OCI-LY7 (cell line): ENCODE measurements around the gene ARFGAP2. TPM values are rescaled to one million over a fixed set of nuclear protein-coding genes. Genes with fewer than 3 reads are reported as not detected.

Experiments
- BruUV-seq: library from RNA; stranded (reverse); fragments of 400-500 nt; replicated peaks from 2 replicates; lab custom pipeline; 2021; lab: Mats Ljungman, UMichigan
- CTCF ChIA-PET: fragments of 300-600 bp; sonication (Branson Sonifier 250); formaldehyde crosslinking; loops from one replicate; lab custom pipeline; 2022; ENCODE audit warnings: antibody characterized with exemption; ENCODE audit not compliant: unreplicated experiment; lab: Charles Lee
- POLR2A ChIA-PET: fragments of 300-600 bp; sonication (Branson Sonifier 250); formaldehyde crosslinking; loops from one replicate; lab custom pipeline; 2022; ENCODE audit warnings: antibody characterized with exemption; lab: Charles Lee
- DNase-seq: peaks from one replicate; pipeline ENCODE4 v3.0.0-alpha.2; 2015; ENCODE audit warnings: low spot score
- H2AFZ ChIP-seq: fragments of 200-600 bp; sonication (generic), shearing (Covaris generic); 2 replicates; pipeline ENCODE4 v1.6.1; 2014; ENCODE audit warnings: mild to moderate bottlenecking, antibody characterized with exemption, low read length, moderate library complexity
- H3K27ac ChIP-seq: fragments of 200-600 bp; sonication (generic); 2 replicates; pipeline ENCODE4 v1.5.1; 2014; ENCODE audit warnings: mixed run types, low read depth, mild to moderate bottlenecking, moderate library complexity, low read length, inconsistent platforms; ENCODE audit not compliant: poor library complexity, severe bottlenecking
- H3K36me3 ChIP-seq: fragments of 200-600 bp; sonication (generic); 2 replicates; pipeline ENCODE4 v1.6.1; 2014; ENCODE audit warnings: mild to moderate bottlenecking, antibody characterized with exemption, low read length, moderate library complexity, mixed read lengths; ENCODE audit not compliant: insufficient read depth
- H3K4me1 ChIP-seq: fragments of 200-600 bp; sonication (generic); 2 replicates; pipeline ENCODE4 v1.5.1; 2014; ENCODE audit warnings: mild to moderate bottlenecking, low read length; ENCODE audit not compliant: insufficient read depth, poor library complexity, severe bottlenecking
- H3K4me2 ChIP-seq: fragments of 200-600 bp; sonication (generic); 2 replicates; pipeline ENCODE4 v1.6.1; 2014; ENCODE audit warnings: mild to moderate bottlenecking, low read length
- H3K4me3 ChIP-seq: fragments of 200-600 bp; sonication (generic); 2 replicates; pipeline ENCODE4 v1.5.1; 2014; ENCODE audit warnings: mild to moderate bottlenecking, low read depth, low read length; ENCODE audit not compliant: poor library complexity, severe bottlenecking
- H3K79me2 ChIP-seq: fragments of 200-600 bp; sonication (generic); 2 replicates; pipeline ENCODE4 v1.6.1; 2016; ENCODE audit warnings: low read depth, mild to moderate bottlenecking, low read length, moderate library complexity, mixed read lengths; ENCODE audit not compliant: insufficient read depth
- H3K9me2 ChIP-seq: fragments of 200-600 bp; sonication (generic); 2 replicates; pipeline ENCODE4 v1.6.1; 2016; ENCODE audit warnings: mild to moderate bottlenecking, low read length, mixed read lengths; ENCODE audit not compliant: insufficient read depth
- H3K9me3 ChIP-seq: fragments of 200-600 bp; sonication (generic); 2 replicates; pipeline ENCODE4 v1.6.1; 2014; ENCODE audit warnings: mild to moderate bottlenecking, mixed run types, low read length, mixed read lengths
- H4K20me1 ChIP-seq: fragments of 200-600 bp; sonication (generic); 2 replicates; pipeline ENCODE4 v1.6.1; 2014; ENCODE audit warnings: mild to moderate bottlenecking, antibody characterized with exemption, low read length, moderate library complexity, mixed read lengths; ENCODE audit not compliant: insufficient read depth
- EZH2phosphoT487 ChIP-seq: fragments of 200-600 bp; sonication (generic); IDR thresholded peaks from 2 replicates; pipeline ENCODE4 v1.6.1; 2018; ENCODE audit warnings: low read depth, borderline replicate concordance, mild to moderate bottlenecking, mixed run types, antibody characterized with exemption, low read length, moderate library complexity, mixed read lengths
- intact Hi-C: fragments of 100-400 bp; cut with micrococcal nuclease; formaldehyde crosslinking; loops from one replicate; pipeline ENCODE4 v1.10.0; 2022; ENCODE audit not compliant: unreplicated experiment
- total RNA-seq, 2 experiments: library from RNA; depleted of rRNA in 1 of 2; stranded (reverse); fragments of >200 nt in 1 of 2; shearing (Covaris generic) in 1 of 2; gene quantifications; 2 replicates each; pipeline ENCODE4 v1.2.3, GENCODE V29; 2014 to 2022
- TF ChIP-seq, protein P1 (sequence below): fragments of 200-600 bp; sonication (generic); conservative IDR thresholded peaks from 2 replicates; pipeline ENCODE4 v1.5.1; 2014; ENCODE audit warnings: mild to moderate bottlenecking, antibody characterized with exemption, low read length, moderate library complexity, mixed read lengths

The ARFGAP2 gene
- total RNA-seq, 2 experiments from 2014 or later, result 116 to 135 TPM

DNA sequence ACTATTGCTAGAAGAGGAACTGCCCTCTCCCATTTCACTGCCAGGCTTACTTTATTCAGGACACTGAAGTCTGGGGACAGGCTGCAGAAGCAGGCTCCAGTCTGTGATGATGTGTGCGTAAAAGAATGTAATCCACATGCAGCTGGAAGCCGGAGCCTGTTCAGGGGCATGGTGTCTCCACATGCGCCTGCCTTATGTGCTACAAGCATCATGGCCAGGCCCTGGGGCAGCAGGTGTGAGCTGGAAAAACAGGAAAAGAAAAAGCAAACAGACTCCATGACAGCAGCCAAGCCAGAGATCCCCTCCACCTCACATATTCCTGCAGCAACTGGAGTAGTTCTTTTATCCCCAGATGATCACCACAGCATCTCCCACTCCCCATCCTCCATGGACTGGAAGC, 33.4 kb downstream of the ARFGAP2 start:
- intact Hi-C loops, result no loop called here
- H3K36me3 ChIP-seq, result peaks cover 2% of the 10 kb centered on the region; the same call in 1 of the 2 replicates
- H3K4me2 ChIP-seq, result no peak overlapping the region
- no peak for DNase-seq
- TF ChIP-seq EZH2phosphoT487, result no peak
- TF ChIP-seq, protein P1, sequence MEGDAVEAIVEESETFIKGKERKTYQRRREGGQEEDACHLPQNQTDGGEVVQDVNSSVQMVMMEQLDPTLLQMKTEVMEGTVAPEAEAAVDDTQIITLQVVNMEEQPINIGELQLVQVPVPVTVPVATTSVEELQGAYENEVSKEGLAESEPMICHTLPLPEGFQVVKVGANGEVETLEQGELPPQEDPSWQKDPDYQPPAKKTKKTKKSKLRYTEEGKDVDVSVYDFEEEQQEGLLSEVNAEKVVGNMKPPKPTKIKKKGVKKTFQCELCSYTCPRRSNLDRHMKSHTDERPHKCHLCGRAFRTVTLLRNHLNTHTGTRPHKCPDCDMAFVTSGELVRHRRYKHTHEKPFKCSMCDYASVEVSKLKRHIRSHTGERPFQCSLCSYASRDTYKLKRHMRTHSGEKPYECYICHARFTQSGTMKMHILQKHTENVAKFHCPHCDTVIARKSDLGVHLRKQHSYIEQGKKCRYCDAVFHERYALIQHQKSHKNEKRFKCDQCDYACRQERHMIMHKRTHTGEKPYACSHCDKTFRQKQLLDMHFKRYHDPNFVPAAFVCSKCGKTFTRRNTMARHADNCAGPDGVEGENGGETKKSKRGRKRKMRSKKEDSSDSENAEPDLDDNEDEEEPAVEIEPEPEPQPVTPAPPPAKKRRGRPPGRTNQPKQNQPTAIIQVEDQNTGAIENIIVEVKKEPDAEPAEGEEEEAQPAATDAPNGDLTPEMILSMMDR, result no peak
- no peak overlapping the region for H3K4me3 ChIP-seq
- CTCF ChIA-PET, result no interaction called here
- H2AFZ ChIP-seq, result no peak overlapping the region
- H4K20me1 ChIP-seq, result no peaks in the 10 kb centered on the region
- no peaks in the 10 kb centered on the region for H3K79me2 ChIP-seq
- H3K4me1 ChIP-seq, result peaks cover 29% of the 10 kb centered on the region
- no peaks in the 10 kb centered on the region for H3K9me3 ChIP-seq
- no peaks in the 10 kb centered on the region for H3K9me2 ChIP-seq
- BruUV-seq, result no TSS peak
- peak overlapping the region; percentile 3 for H3K27ac ChIP-seq
- POLR2A ChIA-PET, result interaction anchor here (1.1 to 1.6 kb wide), 2 partner anchors 18 to 33 kb away, joined by 3 to 4 read pairs; no protein-coding TSS in a partner anchor

DNA sequence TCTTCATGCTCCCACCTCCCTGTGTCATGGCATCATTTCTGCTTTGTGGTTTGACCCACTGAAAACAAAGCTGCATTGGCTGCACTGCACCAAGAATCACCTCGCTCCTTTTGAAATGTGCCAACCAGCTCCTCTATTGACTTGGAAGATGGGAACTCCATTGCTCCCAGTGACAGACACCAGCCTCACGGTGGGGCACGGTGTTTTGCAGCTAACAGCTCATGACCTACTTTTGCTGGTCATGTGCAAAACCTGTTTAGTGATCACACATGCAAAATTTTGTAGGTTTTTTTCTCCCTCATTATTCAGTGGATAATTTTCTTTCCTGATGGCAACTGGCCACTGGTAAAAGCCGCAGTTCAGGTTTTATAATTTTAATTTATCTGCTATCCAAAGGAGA, 36.8 kb downstream of the ARFGAP2 start:
- POLR2A ChIA-PET, result interaction anchor here (0.7 to 1.4 kb wide), 6 partner anchors 9 to 136 kb away, joined by 3 to 7 read pairs (median 4); no protein-coding TSS in a partner anchor

DNA sequence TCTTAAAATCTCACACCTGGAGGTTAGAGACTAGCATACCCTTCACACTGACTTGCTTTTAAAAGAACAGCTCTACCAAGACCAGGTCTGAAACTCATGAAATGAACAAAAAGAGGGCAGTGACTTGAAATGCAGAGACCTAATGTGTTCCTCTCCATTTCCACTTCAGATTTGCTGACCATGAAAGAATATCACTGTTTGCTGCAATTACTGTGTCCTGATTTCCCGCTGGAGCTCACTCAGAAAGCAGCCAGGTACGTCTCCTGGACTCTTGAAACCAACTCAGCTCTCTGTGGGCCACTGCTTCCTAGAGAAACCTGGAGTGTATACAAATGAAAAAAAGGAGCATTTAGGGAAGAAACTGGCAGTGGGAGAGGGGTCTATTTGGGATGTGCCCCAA, 39.2 kb downstream of the ARFGAP2 start:
- ChIA-PET POLR2A (no interaction called here), CTCF (no interaction called here)
- H3K4me3 ChIP-seq, result no peak overlapping the region
- H3K9me2 ChIP-seq, result no peaks in the 10 kb centered on the region
- H2AFZ ChIP-seq, result no peak overlapping the region
- peaks cover 11% of the 10 kb centered on the region for H3K36me3 ChIP-seq
- peaks cover 34% of the 10 kb centered on the region for H3K4me1 ChIP-seq
- no peak overlapping the region for H3K27ac ChIP-seq
- DNase-seq, result no peak
- H4K20me1 ChIP-seq, result no peaks in the 10 kb centered on the region
- intact Hi-C loops, result no loop called here
- TF ChIP-seq, protein P1, result no peak
- no peak for TF ChIP-seq EZH2phosphoT487
- H3K9me3 ChIP-seq, result no peaks in the 10 kb centered on the region
- BruUV-seq, result no TSS peak
- no peak overlapping the region for H3K4me2 ChIP-seq
- no peaks in the 10 kb centered on the region for H3K79me2 ChIP-seq

More for the DNA sequence above, 36.8 kb downstream of the ARFGAP2 start:
- H3K4me2 ChIP-seq, result no peak overlapping the region
- intact Hi-C loops, result no loop called here
- H3K9me2 ChIP-seq, result no peaks in the 10 kb centered on the region
- TF ChIP-seq, protein P1, result no peak
- no peak for TF ChIP-seq EZH2phosphoT487
- H3K36me3 ChIP-seq, result peaks cover 11% of the 10 kb centered on the region
- CTCF ChIA-PET, result interaction anchor here (0.8 kb wide), 1 partner anchor 28 kb away, joined by 3 read pairs; no protein-coding TSS in a partner anchor
- no peaks in the 10 kb centered on the region for H3K79me2 ChIP-seq
- no peak overlapping the region for H3K4me3 ChIP-seq
- H2AFZ ChIP-seq, result no peak overlapping the region
- peaks cover 25% of the 10 kb centered on the region for H3K4me1 ChIP-seq
- DNase-seq, result no peak
- no TSS peak for BruUV-seq
- no peaks in the 10 kb centered on the region for H4K20me1 ChIP-seq
- no peaks in the 10 kb centered on the region for H3K9me3 ChIP-seq
- H3K27ac ChIP-seq, result no peak overlapping the region
